ENCODE data around the gene AKAP6. TPM values are rescaled to one million over a fixed set of nuclear protein-coding genes. Genes with fewer than 3 reads are reported as not detected.

AKAP6 gene
- total RNA-seq, 1 experiment from 2014 or later = 1.9 TPM

- intact Hi-C loops (cut with micrococcal nuclease) = no loop called here
- Histone ChIP-seq H3K27ac (ENCODE audit: low read depth, low read length) (no peak overlapping the region), H3K9me3 (ENCODE audit: control insufficient read depth in 1 of 2, insufficient read depth in 1 of 2, low read depth in 1 of 2, low read length in 2 of 2) (no peaks in the 10 kb centered on the region), H3K4me1 (ENCODE audit: control insufficient read depth in 1 of 2, insufficient read depth in 2 of 2, low read length in 2 of 2) (no peaks in the 10 kb centered on the region), H3K79me2 (ENCODE audit: insufficient read depth, low read length) (no peaks in the 10 kb centered on the region), H3K36me3 (ENCODE audit: control insufficient read depth in 1 of 2, insufficient read depth in 2 of 2, low read length in 2 of 2) (no peaks in the 10 kb centered on the region), H3K9me2 (ENCODE audit: insufficient read depth) (no peaks in the 10 kb centered on the region), H3K4me2 (ENCODE audit: low read length) (no peak overlapping the region), H2AFZ (ENCODE audit: low read depth, low read length, poor library complexity, severe bottlenecking) (no peak overlapping the region), H4K20me1 (ENCODE audit: insufficient read depth) (no peaks in the 10 kb centered on the region), H3K27me3 (ENCODE audit: insufficient read depth, low read length) (no peaks in the 10 kb centered on the region), H3K4me3 (replicated peaks in 1 of 2; ENCODE audit: low read depth in 1 of 2, low read length in 2 of 2) (no peak overlapping the region), H3K9ac (ENCODE audit: low read length) (no peak overlapping the region)
- no TSS peak for BruUV-seq (replicated peaks)
- no peak for ATAC-seq
- ChIA-PET RAD21 (ENCODE audit: low non-redundant PET in 1 of 2, low total read pairs in 2 of 2, uncharacterized antibody in 2 of 2, unreplicated experiment in 2 of 2) (no interaction called here), POLR2A (no interaction called here), CTCF (no interaction called here)
- no peak for DNase-seq (ENCODE audit: low read depth, low spot score)
- no peak for TF ChIP-seq JUND (IDR thresholded peaks at IDR 0.05)
- no peak for TF ChIP-seq SRF (IDR thresholded peaks at IDR 0.05; ENCODE audit: low read depth)
- TF ChIP-seq CBX3 (IDR thresholded peaks at IDR 0.05; ENCODE audit: low read depth) = no peak
- TF ChIP-seq FOSL1 (IDR thresholded peaks at IDR 0.05; ENCODE audit: low read depth) = no peak
- no peak for TF ChIP-seq RAD21 (IDR thresholded peaks at IDR 0.05; ENCODE audit: low read depth)
- TF ChIP-seq SIN3A (IDR thresholded peaks at IDR 0.05; ENCODE audit: low read depth) = no peak
- TF ChIP-seq POLR2A (IDR thresholded peaks at IDR 0.05; ENCODE audit: borderline replicate concordance, extremely low read depth, insufficient read depth, insufficient read length) = no peak
- TF ChIP-seq MAX (IDR thresholded peaks at IDR 0.05) = no peak
- TF ChIP-seq TCF7L2 (IDR thresholded peaks at IDR 0.05; ENCODE audit: borderline replicate concordance, extremely low read depth, insufficient read depth, insufficient read length) = no peak
- TF ChIP-seq EZH2phosphoT487 (IDR thresholded peaks at IDR 0.05; ENCODE audit: borderline replicate concordance) = no peak
- TF ChIP-seq SP1 (IDR thresholded peaks at IDR 0.05; ENCODE audit: low read depth) = no peak
Observed at GRCh38 chr14:32697114-32697513, 368.0 kb downstream of the AKAP6 start.

DNA sequence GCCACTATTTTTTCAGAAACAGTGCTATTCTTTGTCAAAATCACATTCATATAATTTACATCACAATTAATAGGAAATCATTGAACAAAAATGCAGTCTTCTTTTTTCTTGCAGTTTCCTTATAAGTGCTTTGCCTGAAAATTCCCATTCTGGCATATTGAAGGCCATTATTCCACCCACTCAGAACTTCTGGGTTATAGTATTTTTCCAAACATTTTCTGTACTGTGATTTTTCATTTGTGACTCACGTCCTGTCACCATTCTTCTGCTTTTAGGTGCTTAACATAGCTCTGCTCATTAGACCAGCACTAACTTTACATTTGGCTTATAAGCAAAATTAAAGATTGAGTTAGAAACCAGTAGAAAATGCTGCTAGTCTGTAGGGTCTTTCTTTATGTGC, 368.6 kb downstream of the AKAP6 start:
- ChIA-PET RAD21 (ENCODE audit: low non-redundant PET in 1 of 2, low total read pairs in 2 of 2, uncharacterized antibody in 2 of 2, unreplicated experiment in 2 of 2) (no interaction called here), POLR2A (no interaction called here), CTCF (no interaction called here)
- Histone ChIP-seq H4K20me1 (ENCODE audit: insufficient read depth) (no peaks in the 10 kb centered on the region), H3K4me1 (ENCODE audit: control insufficient read depth in 1 of 2, insufficient read depth in 2 of 2, low read length in 2 of 2) (no peaks in the 10 kb centered on the region), H3K4me2 (ENCODE audit: low read length) (no peak overlapping the region), H3K9ac (ENCODE audit: low read length) (no peak overlapping the region), H3K27me3 (ENCODE audit: insufficient read depth, low read length) (no peaks in the 10 kb centered on the region), H3K36me3 (ENCODE audit: control insufficient read depth in 1 of 2, insufficient read depth in 2 of 2, low read length in 2 of 2) (no peaks in the 10 kb centered on the region), H3K27ac (ENCODE audit: low read depth, low read length) (no peak overlapping the region), H3K9me2 (ENCODE audit: insufficient read depth) (no peaks in the 10 kb centered on the region), H3K9me3 (ENCODE audit: control insufficient read depth in 1 of 2, insufficient read depth in 1 of 2, low read depth in 1 of 2, low read length in 2 of 2) (no peaks in the 10 kb centered on the region), H3K79me2 (ENCODE audit: insufficient read depth, low read length) (no peaks in the 10 kb centered on the region), H2AFZ (ENCODE audit: low read depth, low read length, poor library complexity, severe bottlenecking) (no peak overlapping the region), H3K4me3 (replicated peaks in 1 of 2; ENCODE audit: low read depth in 1 of 2, low read length in 2 of 2) (no peak overlapping the region)
- no peak for ATAC-seq
- intact Hi-C loops (cut with micrococcal nuclease) = no loop called here
- DNase-seq (ENCODE audit: low read depth, low spot score) = no peak
- BruUV-seq (replicated peaks) = no TSS peak
- no peak for TF ChIP-seq POLR2AphosphoS5 (IDR thresholded peaks at IDR 0.05; ENCODE audit: low read depth, low read length)
- TF ChIP-seq CTCF (IDR thresholded peaks at IDR 0.05 in 2 of 3, conservative IDR thresholded peaks at IDR 0.05 in 1 of 3; ENCODE audit: borderline replicate concordance in 1 of 3, insufficient read depth in 1 of 3, low read depth in 2 of 3, low read length in 2 of 3) = no peak
- TF ChIP-seq EGR1 (IDR thresholded peaks at IDR 0.05; ENCODE audit: low read depth) = no peak
- no peak for TF ChIP-seq ELF1 (IDR thresholded peaks at IDR 0.05; ENCODE audit: borderline replicate concordance, low read depth)
- TF ChIP-seq ZFX (IDR thresholded peaks at IDR 0.05) = no peak
- TF ChIP-seq ZNF274 (IDR thresholded peaks at IDR 0.05; ENCODE audit: low read depth, low read length) = no peak
- TF ChIP-seq SP1 (IDR thresholded peaks at IDR 0.05; ENCODE audit: low read depth) = no peak
- no peak for TF ChIP-seq POLR2A (IDR thresholded peaks at IDR 0.05; ENCODE audit: borderline replicate concordance, extremely low read depth, insufficient read depth, insufficient read length)
- TF ChIP-seq TCF7L2 (IDR thresholded peaks at IDR 0.05; ENCODE audit: borderline replicate concordance, extremely low read depth, insufficient read depth, insufficient read length) = no peak
- TF ChIP-seq, protein P1, sequence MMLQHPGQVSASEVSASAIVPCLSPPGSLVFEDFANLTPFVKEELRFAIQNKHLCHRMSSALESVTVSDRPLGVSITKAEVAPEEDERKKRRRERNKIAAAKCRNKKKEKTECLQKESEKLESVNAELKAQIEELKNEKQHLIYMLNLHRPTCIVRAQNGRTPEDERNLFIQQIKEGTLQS (IDR thresholded peaks at IDR 0.05) = no peak
- no peak for TF ChIP-seq ZBTB33 (IDR thresholded peaks at IDR 0.05; ENCODE audit: extremely low read depth, insufficient replicate concordance, low read length)
- no peak for TF ChIP-seq FOSL1 (IDR thresholded peaks at IDR 0.05; ENCODE audit: low read depth)
- TF ChIP-seq SRF (IDR thresholded peaks at IDR 0.05; ENCODE audit: low read depth) = no peak
- TF ChIP-seq RAD21 (IDR thresholded peaks at IDR 0.05; ENCODE audit: low read depth) = no peak
